Stimulated activated CD4-positive, alpha-beta T cell treated with anti-CD3 and anti-CD28 coated beads, Interleukin-4, amount 100 ng/mL, for 24 hours (primary cell): ENCODE results near the gene ASAP2.
"Not testable (repeated sequence)": the region's sequence is repeated elsewhere in the genome, so short reads cannot be mapped to it uniquely, and the experiment has no call there.

Experiments
- DNase-seq: peaks from one replicate; pipeline ENCODE4 v3.0.0-alpha.2; 2020

Gene ASAP2

GRCh38 chr2:9388950-9389911 is 182.6 kb downstream of the ASAP2 start:
- no peak for DNase-seq

- no peak for DNase-seq
Observed at GRCh38 chr2:9390151-9390850, 183.7 kb downstream of the ASAP2 start.

- DNase-seq = no peak
Observed at GRCh38 chr2:9390991-9391390, 184.4 kb downstream of the ASAP2 start.

GRCh38 chr2:9391961-9392720 is 185.5 kb downstream of the ASAP2 start:
- no peak for DNase-seq

GRCh38 chr2:9392898-9393765 is 186.5 kb downstream of the ASAP2 start:
- no peak for DNase-seq

GRCh38 chr2:9394816-9395215 is 188.2 kb downstream of the ASAP2 start:
- no peak for DNase-seq

GRCh38 chr2:9397201-9397600 is 190.6 kb downstream of the ASAP2 start:
- no peak for DNase-seq

- DNase-seq = not testable (repeated sequence)
Observed at GRCh38 chr2:9398251-9398650, 191.6 kb downstream of the ASAP2 start.

GRCh38 chr2:9398881-9399780 is 192.5 kb downstream of the ASAP2 start:
- no peak for DNase-seq

GRCh38 chr2:9400268-9401058 is 193.9 kb downstream of the ASAP2 start:
- no peak for DNase-seq

GRCh38 chr2:9401059-9401547 is 194.5 kb downstream of the ASAP2 start:
- no peak for DNase-seq

- no peak for DNase-seq
Observed at GRCh38 chr2:9401646-9402371, 195.2 kb downstream of the ASAP2 start.

- no peak for DNase-seq
Observed at GRCh38 chr2:9403924-9404323, 197.3 kb downstream of the ASAP2 start.

- DNase-seq = no peak
Observed at GRCh38 chr2:9404451-9404850, 197.8 kb downstream of the ASAP2 start.

- DNase-seq = no peak
Observed at GRCh38 chr2:9405636-9406035, 199.0 kb downstream of the ASAP2 start.

- no peak for DNase-seq
Observed at GRCh38 chr2:9406529-9407362, 200.1 kb downstream of the ASAP2 start.

GRCh38 chr2:9407363-9407811 is 200.8 kb downstream of the ASAP2 start:
- no peak for DNase-seq

- no peak for DNase-seq
Observed at GRCh38 chr2:9408641-9409151, 202.1 kb downstream of the ASAP2 start.
